GM12878 (cell line): ENCODE measurements around the gene CNMD. TPM values are rescaled to one million over a fixed set of nuclear protein-coding genes. Genes with fewer than 3 reads are reported as not detected.

ENCODE experiments used
- ATAC-seq: fragments of 200-7000 bp; cut with Tn5 transposase; 3 replicates; pipeline ENCODE4 v1.9.1; 2020; ENCODE audit warnings: mild to moderate bottlenecking, moderate library complexity
- BruUV-seq: library from RNA; stranded (reverse); fragments of 400-500 nt; replicated peaks from 2 replicates; lab custom pipeline; 2021; lab: Mats Ljungman, UMichigan
- CTCF ChIA-PET: fragments of 300-600 bp; sonication (Branson Sonifier 250); formaldehyde crosslinking; extraction: SDS; loops from one replicate; lab custom pipeline; 2021; ENCODE audit warnings: inconsistent platforms; lab: Yijun Ruan, JAX
- POLR2A ChIA-PET: fragments of 350-600 bp; formaldehyde crosslinking; extraction: SDS; loops from one replicate; lab custom pipeline; 2021; ENCODE audit warnings: inconsistent platforms; lab: Charles Lee
- RAD21 ChIA-PET: fragments of 300-600 bp; sonication (Branson Sonifier 250); formaldehyde crosslinking; loops from one replicate; lab custom pipeline; 2023; ENCODE audit warnings: antibody characterized with exemption; ENCODE audit not compliant: unreplicated experiment; lab: Charles Lee
- SMC1A ChIA-PET: fragments of 300-600 bp; sonication (Branson Sonifier 250); formaldehyde crosslinking; loops from one replicate; lab custom pipeline; 2023; ENCODE audit not compliant: unreplicated experiment, uncharacterized antibody; lab: Charles Lee
- DNase-seq: peaks from one replicate; pipeline ENCODE4 v3.0.0-alpha.2; 2011; ENCODE audit warnings: low read depth, low spot score
- FAIRE-seq: peaks from 3 replicates; lab custom pipeline; 2011; peaks lifted over from hg19 to GRCh38; lab: Jason Lieb, UNC
- H2AFZ ChIP-seq: 2 replicates; pipeline ENCODE4 v1.6.0; 2011; ENCODE audit warnings: low read depth, low read length, control low read depth; ENCODE audit not compliant: control insufficient read depth
- H3K27ac ChIP-seq: 2 replicates; pipeline ENCODE4 v1.5.1; 2011; ENCODE audit warnings: control low read depth; ENCODE audit not compliant: control insufficient read depth, insufficient read depth
- H3K27me3 ChIP-seq, 2 experiments: replicated peaks in 1 of 2; 2 replicates each; pipeline versions ENCODE4 v1.6.0 to v1.6.1; 2011; ENCODE audit warnings: low read length in 1 of 2; ENCODE audit not compliant: control insufficient read depth in 2 of 2, insufficient read depth in 2 of 2
- H3K36me3 ChIP-seq, 2 experiments: 2 replicates each; pipeline ENCODE4 v1.5.1; 2011; ENCODE audit warnings: low read length in 1 of 2; ENCODE audit not compliant: control insufficient read depth in 2 of 2, insufficient read depth in 2 of 2
- H3K4me1 ChIP-seq: 2 replicates; pipeline ENCODE4 v1.6.1; 2011; ENCODE audit warnings: mild to moderate bottlenecking, low read length, moderate library complexity, mixed read lengths; ENCODE audit not compliant: control insufficient read depth, insufficient read depth
- H3K4me2 ChIP-seq: 2 replicates; pipeline ENCODE4 v1.6.0; 2011; ENCODE audit warnings: control low read depth; ENCODE audit not compliant: control insufficient read depth, insufficient read depth
- H3K4me3 ChIP-seq: fragments of 200-600 bp; sonication (generic); 2 replicates; pipeline ENCODE4 v1.5.1; 2016
- H3K79me2 ChIP-seq: 2 replicates; pipeline ENCODE4 v1.6.0; 2011; ENCODE audit warnings: low read length; ENCODE audit not compliant: control insufficient read depth, insufficient read depth
- H3K9ac ChIP-seq: 2 replicates; pipeline ENCODE4 v1.8.0; 2011; ENCODE audit warnings: low read length, control low read depth, mixed read lengths; ENCODE audit not compliant: control insufficient read depth, insufficient read depth
- H3K9me3 ChIP-seq: replicated peaks from 3 replicates; pipeline ENCODE4 v1.5.1; 2011; ENCODE audit warnings: mild to moderate bottlenecking, low read length; ENCODE audit not compliant: control insufficient read depth, insufficient read depth
- H4K20me1 ChIP-seq: 2 replicates; pipeline ENCODE4 v1.6.0; 2011; ENCODE audit not compliant: control insufficient read depth, insufficient read depth
- BMI1 ChIP-seq: fragments of 450-650 bp; IDR thresholded peaks from 2 replicates; pipeline ENCODE4 v1.6.1; 2016; ENCODE audit warnings: mild to moderate bottlenecking, moderate library complexity, borderline replicate concordance
- MXI1 ChIP-seq: fragments of 150-350 bp; IDR thresholded peaks from 2 replicates; pipeline ENCODE4 v1.6.1; 2011; ENCODE audit warnings: low read depth, mild to moderate bottlenecking, inconsistent platforms, low read length, improper control_type of control experiment
- NBN ChIP-seq: fragments of 450-650 bp; IDR thresholded peaks from 2 replicates; pipeline ENCODE4 v1.6.1; 2016
- NFIC ChIP-seq: IDR thresholded peaks from 2 replicates; pipeline ENCODE4 v1.6.1; 2012; ENCODE audit warnings: low read depth, mild to moderate bottlenecking, inconsistent platforms, low read length, moderate library complexity
- WGBS: methylation state at CpG from one replicate; pipeline ENCODE4 v1.1.6; 2016; ENCODE audit warnings: low lambda C conversion rate; ENCODE audit not compliant: insufficient replicate concordance, insufficient coverage; ENCODE audit errors: missing lambda C conversion rate; 5-methylcytosine and 5-hydroxymethylcytosine counted together
- in situ Hi-C: fragments of 300-500 bp; cut with MboI; formaldehyde crosslinking; loops from 9 replicates; pipeline ENCODE4 v1.14.3; 2018; ENCODE audit warnings: mixed read lengths
- intact Hi-C: fragments of 100-400 bp; cut with micrococcal nuclease; formaldehyde crosslinking; loops from one replicate; pipeline ENCODE4 v1.14.2; 2022; ENCODE audit not compliant: unreplicated experiment
- polyA plus RNA-seq, 11 experiments: library from polyadenylated mRNA; depleted of rRNA in 4 of 11; unstranded in 6 of 11; stranded (reverse) in 5 of 11; fragments of >200 nt; fragmentation: Nextera tagmentation in 4 of 11; fragmentation: Illumina TruSeq in 1 of 11; extraction: Ambion mirVana in 4 of 11; extraction: Trizol in 1 of 11; gene quantifications; 1 replicate in 1 of 11; 2 replicates in 10 of 11; pipeline versions ENCODE4 v1.2.1 to v1.2.3, GENCODE V29; 2011 to 2016; ENCODE audit warnings: inconsistent platforms in 2 of 11, missing spikeins in 2 of 11, low read depth in 1 of 11
- total RNA-seq, 4 experiments: library from RNA; depleted of rRNA in 3 of 4; stranded (reverse); fragments of >200 nt in 3 of 4; fragmentation: Illumina TruSeq in 1 of 4; extraction: Trizol in 1 of 4; gene quantifications; 2 replicates each; pipeline versions ENCODE4 v1.2.1 to v1.2.3, GENCODE V29; 2013 to 2021
- TF ChIP-seq, protein P1 (sequence below): fragments of 450-650 bp; IDR thresholded peaks from 2 replicates; pipeline ENCODE4 v1.6.1; 2017; ENCODE audit warnings: borderline replicate concordance
- TF ChIP-seq, protein P2 (sequence below): fragments of 450-650 bp; formaldehyde crosslinking; IDR thresholded peaks from 2 replicates; pipeline ENCODE4 v1.5.0; 2022; ENCODE audit warnings: mild to moderate bottlenecking, missing genetic modification characterization
- TF ChIP-seq, protein P3 (sequence below): IDR thresholded peaks from 2 replicates; pipeline ENCODE4 v1.6.1; 2012; ENCODE audit warnings: low read depth, low read length, improper control_type of control experiment
- TF ChIP-seq, protein P4 (sequence below): fragments of 450-650 bp; IDR thresholded peaks from 2 replicates; pipeline ENCODE4 v1.6.1; 2017; ENCODE audit warnings: mild to moderate bottlenecking
- TF ChIP-seq, protein P5 (sequence below): fragments of 450-650 bp; IDR thresholded peaks from 2 replicates; pipeline ENCODE4 v1.6.1; 2017; ENCODE audit warnings: low read depth, mild to moderate bottlenecking, moderate library complexity

The CNMD gene
- total and polyA plus RNA-seq, 10 of the 15 experiments (the other 5 are each of a cell fraction or from before 2014, with no cell fraction given) = 0.31 to 1.6 (median 0.73) TPM

DNA sequence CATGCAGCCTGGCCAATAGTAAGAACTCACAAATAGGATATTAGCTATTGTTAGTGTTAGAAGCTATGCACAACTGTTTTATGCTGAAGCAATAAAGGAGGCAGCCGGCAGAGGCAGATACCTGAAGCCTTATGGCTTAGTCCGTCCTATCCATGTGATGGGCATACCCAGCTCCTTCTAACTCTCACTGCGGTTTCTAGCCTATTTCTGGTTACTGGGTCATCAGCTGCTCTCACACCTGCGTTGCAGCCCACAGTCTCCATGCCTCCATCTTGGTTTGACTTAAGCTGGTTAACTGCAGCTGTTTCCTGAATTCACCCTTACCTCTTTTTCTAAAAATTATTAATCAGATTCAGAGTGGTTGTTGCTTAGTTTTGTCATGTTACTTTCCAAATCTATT lies 40.5 kb upstream of the CNMD start (continued):
- TF ChIP-seq, protein P1, sequence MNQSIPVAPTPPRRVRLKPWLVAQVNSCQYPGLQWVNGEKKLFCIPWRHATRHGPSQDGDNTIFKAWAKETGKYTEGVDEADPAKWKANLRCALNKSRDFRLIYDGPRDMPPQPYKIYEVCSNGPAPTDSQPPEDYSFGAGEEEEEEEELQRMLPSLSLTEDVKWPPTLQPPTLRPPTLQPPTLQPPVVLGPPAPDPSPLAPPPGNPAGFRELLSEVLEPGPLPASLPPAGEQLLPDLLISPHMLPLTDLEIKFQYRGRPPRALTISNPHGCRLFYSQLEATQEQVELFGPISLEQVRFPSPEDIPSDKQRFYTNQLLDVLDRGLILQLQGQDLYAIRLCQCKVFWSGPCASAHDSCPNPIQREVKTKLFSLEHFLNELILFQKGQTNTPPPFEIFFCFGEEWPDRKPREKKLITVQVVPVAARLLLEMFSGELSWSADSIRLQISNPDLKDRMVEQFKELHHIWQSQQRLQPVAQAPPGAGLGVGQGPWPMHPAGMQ = no peak
- TF ChIP-seq, protein P2, sequence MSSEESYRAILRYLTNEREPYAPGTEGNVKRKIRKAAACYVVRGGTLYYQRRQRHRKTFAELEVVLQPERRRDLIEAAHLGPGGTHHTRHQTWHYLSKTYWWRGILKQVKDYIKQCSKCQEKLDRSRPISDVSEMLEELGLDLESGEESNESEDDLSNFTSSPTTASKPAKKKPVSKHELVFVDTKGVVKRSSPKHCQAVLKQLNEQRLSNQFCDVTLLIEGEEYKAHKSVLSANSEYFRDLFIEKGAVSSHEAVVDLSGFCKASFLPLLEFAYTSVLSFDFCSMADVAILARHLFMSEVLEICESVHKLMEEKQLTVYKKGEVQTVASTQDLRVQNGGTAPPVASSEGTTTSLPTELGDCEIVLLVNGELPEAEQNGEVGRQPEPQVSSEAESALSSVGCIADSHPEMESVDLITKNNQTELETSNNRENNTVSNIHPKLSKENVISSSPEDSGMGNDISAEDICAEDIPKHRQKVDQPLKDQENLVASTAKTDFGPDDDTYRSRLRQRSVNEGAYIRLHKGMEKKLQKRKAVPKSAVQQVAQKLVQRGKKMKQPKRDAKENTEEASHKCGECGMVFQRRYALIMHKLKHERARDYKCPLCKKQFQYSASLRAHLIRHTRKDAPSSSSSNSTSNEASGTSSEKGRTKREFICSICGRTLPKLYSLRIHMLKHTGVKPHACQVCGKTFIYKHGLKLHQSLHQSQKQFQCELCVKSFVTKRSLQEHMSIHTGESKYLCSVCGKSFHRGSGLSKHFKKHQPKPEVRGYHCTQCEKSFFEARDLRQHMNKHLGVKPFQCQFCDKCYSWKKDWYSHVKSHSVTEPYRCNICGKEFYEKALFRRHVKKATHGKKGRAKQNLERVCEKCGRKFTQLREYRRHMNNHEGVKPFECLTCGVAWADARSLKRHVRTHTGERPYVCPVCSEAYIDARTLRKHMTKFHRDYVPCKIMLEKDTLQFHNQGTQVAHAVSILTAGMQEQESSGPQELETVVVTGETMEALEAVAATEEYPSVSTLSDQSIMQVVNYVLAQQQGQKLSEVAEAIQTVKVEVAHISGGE (CRISPR knock-in tag) = no peak
- TF ChIP-seq BMI1 = no peak
- no peak for TF ChIP-seq NBN
- TF ChIP-seq NFIC = no peak
- no peak for TF ChIP-seq MXI1

DNA sequence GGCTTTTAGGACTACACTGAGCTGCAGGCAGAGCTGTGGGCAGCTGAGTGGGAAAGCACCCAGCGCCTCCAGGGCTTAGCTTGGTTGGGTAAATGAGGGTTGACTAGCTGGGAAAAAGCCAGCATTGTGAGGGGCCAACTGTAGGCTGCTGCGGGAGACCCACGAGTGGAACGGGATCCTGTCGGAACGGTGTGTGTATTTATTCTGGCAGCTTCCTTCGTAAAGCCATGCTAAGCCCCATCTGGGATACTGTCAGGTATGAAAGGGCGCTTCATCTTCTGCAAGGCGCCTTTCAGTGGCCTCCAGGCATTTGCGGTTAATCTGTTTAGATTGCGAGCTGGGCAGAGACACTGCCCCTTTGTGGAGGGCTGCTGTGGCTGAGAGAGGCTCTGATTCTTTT lies 39.5 kb upstream of the CNMD start:
- Histone ChIP-seq H3K36me3 (no peaks in the 10 kb centered on the region), H3K4me1 (no peaks in the 10 kb centered on the region), H4K20me1 (no peaks in the 10 kb centered on the region), H3K79me2 (no peaks in the 10 kb centered on the region), H3K27me3 (peaks cover 0 to 5% of the 10 kb centered on the region in 2 experiments; a peak in 1 of 4 replicates), H3K9ac (no peak overlapping the region), H2AFZ (no peak overlapping the region), H3K9me3 (no peaks in the 10 kb centered on the region), H3K4me2 (no peak overlapping the region), H3K27ac (no peak overlapping the region), H3K4me3 (no peak overlapping the region)
- DNase-seq (no peak), ATAC-seq (peak; percentile 60), FAIRE-seq (no peak)
- ChIA-PET CTCF (interaction anchor here (0.7 to 3.2 kb wide), 9 partner anchors 11 to 114 kb away, joined by 3 to 14 read pairs (median 4); no protein-coding TSS in a partner anchor), RAD21 (interaction anchor here (0.6 to 3.8 kb wide), 10 partner anchors 11 to 189 kb away, joined by 3 to 16 read pairs (median 5); no protein-coding TSS in a partner anchor), POLR2A (interaction anchor here (1.4 kb wide), 2 partner anchors 11 to 30 kb away, joined by 3 to 5 read pairs; no protein-coding TSS in a partner anchor), SMC1A (interaction anchor here (0.6 to 3.2 kb wide), 22 partner anchors 11 to 122 kb away, joined by 3 to 15 read pairs (median 5); no protein-coding TSS in a partner anchor)
- 54% methylated on average over 11 of the region's 11 CpGs for WGBS
- in situ Hi-C loops = no loop called here
- intact Hi-C loops = no loop called here
- BruUV-seq = no TSS peak
- TF ChIP-seq, protein P3, sequence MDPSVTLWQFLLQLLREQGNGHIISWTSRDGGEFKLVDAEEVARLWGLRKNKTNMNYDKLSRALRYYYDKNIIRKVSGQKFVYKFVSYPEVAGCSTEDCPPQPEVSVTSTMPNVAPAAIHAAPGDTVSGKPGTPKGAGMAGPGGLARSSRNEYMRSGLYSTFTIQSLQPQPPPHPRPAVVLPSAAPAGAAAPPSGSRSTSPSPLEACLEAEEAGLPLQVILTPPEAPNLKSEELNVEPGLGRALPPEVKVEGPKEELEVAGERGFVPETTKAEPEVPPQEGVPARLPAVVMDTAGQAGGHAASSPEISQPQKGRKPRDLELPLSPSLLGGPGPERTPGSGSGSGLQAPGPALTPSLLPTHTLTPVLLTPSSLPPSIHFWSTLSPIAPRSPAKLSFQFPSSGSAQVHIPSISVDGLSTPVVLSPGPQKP = no peak
- TF ChIP-seq, protein P4, sequence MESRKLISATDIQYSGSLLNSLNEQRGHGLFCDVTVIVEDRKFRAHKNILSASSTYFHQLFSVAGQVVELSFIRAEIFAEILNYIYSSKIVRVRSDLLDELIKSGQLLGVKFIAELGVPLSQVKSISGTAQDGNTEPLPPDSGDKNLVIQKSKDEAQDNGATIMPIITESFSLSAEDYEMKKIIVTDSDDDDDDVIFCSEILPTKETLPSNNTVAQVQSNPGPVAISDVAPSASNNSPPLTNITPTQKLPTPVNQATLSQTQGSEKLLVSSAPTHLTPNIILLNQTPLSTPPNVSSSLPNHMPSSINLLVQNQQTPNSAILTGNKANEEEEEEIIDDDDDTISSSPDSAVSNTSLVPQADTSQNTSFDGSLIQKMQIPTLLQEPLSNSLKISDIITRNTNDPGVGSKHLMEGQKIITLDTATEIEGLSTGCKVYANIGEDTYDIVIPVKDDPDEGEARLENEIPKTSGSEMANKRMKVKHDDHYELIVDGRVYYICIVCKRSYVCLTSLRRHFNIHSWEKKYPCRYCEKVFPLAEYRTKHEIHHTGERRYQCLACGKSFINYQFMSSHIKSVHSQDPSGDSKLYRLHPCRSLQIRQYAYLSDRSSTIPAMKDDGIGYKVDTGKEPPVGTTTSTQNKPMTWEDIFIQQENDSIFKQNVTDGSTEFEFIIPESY = peak; percentile 7; the same call in 1 of the 2 replicates
- TF ChIP-seq, protein P5, sequence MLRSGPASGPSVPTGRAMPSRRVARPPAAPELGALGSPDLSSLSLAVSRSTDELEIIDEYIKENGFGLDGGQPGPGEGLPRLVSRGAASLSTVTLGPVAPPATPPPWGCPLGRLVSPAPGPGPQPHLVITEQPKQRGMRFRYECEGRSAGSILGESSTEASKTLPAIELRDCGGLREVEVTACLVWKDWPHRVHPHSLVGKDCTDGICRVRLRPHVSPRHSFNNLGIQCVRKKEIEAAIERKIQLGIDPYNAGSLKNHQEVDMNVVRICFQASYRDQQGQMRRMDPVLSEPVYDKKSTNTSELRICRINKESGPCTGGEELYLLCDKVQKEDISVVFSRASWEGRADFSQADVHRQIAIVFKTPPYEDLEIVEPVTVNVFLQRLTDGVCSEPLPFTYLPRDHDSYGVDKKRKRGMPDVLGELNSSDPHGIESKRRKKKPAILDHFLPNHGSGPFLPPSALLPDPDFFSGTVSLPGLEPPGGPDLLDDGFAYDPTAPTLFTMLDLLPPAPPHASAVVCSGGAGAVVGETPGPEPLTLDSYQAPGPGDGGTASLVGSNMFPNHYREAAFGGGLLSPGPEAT = 0 out of 2 replicates have a peak, but pooled peaks have one; percentile 21
